ENCODE measurements around the gene CTBP2.

DNA sequence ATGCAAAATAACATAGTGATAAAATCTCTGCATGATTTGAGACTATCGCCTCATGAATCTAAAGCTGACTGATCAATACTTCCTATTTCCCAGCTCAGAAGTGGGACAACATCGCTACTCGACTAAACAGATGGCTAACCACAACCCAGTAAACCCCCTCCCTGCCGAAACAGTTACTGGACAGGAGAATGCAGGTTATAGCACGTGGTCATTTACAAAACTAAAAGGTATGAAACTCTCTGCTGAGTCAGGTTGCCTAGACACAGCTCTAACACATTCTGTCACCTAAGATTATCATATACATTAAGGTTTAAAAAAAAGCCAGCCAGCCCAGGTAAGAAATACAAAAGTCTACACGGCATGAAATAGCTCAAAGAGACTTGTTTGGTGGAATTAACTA lies 64.0 kb downstream of the CTBP2 start:
- TF ChIP-seq EP300 (IDR thresholded peaks at IDR 0.05) (no peak), POLR2A (IDR thresholded peaks at IDR 0.05) (no peak), POLR2AphosphoS5 (IDR thresholded peaks at IDR 0.05) (no peak)
- TF ChIP-seq, protein P1, sequence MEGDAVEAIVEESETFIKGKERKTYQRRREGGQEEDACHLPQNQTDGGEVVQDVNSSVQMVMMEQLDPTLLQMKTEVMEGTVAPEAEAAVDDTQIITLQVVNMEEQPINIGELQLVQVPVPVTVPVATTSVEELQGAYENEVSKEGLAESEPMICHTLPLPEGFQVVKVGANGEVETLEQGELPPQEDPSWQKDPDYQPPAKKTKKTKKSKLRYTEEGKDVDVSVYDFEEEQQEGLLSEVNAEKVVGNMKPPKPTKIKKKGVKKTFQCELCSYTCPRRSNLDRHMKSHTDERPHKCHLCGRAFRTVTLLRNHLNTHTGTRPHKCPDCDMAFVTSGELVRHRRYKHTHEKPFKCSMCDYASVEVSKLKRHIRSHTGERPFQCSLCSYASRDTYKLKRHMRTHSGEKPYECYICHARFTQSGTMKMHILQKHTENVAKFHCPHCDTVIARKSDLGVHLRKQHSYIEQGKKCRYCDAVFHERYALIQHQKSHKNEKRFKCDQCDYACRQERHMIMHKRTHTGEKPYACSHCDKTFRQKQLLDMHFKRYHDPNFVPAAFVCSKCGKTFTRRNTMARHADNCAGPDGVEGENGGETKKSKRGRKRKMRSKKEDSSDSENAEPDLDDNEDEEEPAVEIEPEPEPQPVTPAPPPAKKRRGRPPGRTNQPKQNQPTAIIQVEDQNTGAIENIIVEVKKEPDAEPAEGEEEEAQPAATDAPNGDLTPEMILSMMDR (IDR thresholded peaks at IDR 0.05): no peak

All from stomach (tissue), 4 donors.